ENCODE data around the gene MAB21L2. TPM values are rescaled to one million over a fixed set of nuclear protein-coding genes. Genes with fewer than 3 reads are reported as not detected.

The MAB21L2 gene
- total RNA-seq, result not detected in 2 replicates

GRCh38 chr4:150582146-150582872 is at the start of gene MAB21L2:
Gene MAB21L2 (plus strand): TSS chr4:150582151. CDS start chr4:150583030, 879 bp downstream.

Data from tracheal epithelial cell (primary cell).